CD1c-positive myeloid dendritic cell (primary cell): ENCODE data around the gene NDUFA13.
A peak's percentile ranks its signal among the peaks of the same experiment; 100 is the strongest.

Experiments
- DNase-seq: peaks from one replicate; pipeline ENCODE4 v3.0.0-alpha.2; 2016; ENCODE audit errors: extremely low spot score

Gene NDUFA13

DNA sequence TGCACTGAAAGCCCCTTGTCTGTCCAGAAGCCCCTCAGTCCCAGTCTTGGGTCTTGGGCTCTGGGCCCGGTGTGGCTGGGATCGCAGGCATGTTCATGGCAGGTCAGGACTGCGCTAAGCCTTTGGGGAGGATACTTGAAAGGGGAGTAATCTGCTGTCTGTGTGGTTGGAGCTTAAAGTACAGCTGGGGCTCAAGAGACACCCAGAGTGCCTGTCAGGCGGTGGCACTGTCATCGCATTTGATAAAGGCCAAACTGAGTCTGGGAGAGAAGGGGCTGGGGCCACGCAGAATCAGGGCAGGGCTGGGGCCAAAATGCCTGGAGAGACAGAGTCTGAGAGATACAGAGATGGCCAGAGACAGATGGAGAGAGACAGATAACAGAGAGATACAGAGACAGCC is 17.8 kb downstream of the NDUFA13 start:
- no peak for DNase-seq

DNA sequence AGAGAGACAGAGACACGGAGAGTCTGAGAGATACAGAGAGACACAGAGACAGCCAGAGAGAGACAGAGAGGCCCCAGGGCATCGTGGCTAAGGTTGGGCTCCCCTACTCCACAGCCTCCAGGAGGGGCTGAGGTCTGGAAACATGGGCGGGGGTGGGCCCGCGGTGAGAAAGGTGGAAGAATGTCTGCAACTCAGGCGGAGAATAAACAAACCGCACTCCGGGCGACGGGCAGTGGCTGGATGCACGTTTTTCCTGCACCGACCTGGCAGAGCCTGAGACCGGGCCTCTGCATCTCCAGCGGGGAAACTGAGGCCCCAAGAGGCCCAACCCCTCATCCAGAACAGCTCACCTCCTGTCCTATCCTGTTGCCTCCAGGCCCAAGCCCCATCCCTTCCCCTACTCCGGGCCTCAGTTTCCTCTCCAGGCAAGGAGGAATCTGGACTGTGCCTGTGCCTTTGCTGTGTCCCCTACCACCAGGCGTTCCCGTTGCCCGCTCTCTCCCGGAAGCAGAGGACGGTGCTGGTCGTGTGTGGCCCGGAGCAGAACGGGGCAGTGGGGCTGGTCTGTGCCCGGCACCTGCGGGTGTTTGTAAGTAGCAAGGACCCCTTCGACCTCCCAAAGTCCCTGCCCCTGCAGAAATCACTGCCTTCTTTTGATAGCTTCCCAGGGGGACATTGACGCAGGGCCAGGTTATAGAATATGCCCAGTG is 18.7 kb downstream of the NDUFA13 start:
- DNase-seq: no peak

DNA sequence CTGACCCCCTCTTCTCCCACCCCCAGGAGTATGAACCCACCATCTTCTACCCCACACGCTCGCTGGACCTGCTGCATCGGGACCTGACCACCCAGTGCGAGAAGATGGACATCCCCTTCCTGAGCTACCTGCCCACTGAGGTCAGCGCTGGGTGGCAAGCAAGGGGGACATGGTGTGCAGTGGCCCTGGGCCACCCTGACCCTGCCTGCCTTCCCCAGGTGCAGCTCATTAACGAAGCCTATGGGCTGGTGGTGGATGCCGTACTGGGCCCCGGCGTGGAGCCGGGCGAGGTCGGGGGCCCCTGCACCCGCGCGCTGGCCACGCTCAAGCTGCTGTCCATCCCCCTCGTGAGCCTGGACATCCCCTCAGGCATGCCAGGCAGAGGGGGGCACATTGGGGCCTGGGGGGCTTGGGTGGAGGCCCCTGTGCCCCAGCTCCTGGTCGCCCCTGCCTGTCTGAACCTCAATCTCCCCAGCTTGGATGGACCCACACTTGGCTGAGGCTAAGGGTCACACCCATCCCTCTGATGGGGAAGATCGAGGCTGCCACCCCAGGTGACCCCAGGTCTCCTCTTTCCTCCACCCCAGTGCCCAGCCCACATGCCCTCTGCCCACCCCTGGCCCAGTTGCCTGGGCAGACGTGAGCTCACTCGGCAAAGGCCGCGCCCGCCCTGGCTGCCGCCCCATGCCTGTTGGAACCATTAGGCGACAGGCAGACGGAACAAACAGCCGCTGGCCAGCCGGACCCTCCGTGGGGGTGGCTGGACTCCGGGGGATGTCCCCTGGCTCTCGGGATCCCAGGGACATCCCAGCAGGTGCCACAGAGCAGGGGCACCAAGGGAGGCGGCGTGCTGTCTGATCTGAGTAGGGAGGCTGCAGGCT is 19.5 kb downstream of the NDUFA13 start:
- DNase-seq: no peak

DNA sequence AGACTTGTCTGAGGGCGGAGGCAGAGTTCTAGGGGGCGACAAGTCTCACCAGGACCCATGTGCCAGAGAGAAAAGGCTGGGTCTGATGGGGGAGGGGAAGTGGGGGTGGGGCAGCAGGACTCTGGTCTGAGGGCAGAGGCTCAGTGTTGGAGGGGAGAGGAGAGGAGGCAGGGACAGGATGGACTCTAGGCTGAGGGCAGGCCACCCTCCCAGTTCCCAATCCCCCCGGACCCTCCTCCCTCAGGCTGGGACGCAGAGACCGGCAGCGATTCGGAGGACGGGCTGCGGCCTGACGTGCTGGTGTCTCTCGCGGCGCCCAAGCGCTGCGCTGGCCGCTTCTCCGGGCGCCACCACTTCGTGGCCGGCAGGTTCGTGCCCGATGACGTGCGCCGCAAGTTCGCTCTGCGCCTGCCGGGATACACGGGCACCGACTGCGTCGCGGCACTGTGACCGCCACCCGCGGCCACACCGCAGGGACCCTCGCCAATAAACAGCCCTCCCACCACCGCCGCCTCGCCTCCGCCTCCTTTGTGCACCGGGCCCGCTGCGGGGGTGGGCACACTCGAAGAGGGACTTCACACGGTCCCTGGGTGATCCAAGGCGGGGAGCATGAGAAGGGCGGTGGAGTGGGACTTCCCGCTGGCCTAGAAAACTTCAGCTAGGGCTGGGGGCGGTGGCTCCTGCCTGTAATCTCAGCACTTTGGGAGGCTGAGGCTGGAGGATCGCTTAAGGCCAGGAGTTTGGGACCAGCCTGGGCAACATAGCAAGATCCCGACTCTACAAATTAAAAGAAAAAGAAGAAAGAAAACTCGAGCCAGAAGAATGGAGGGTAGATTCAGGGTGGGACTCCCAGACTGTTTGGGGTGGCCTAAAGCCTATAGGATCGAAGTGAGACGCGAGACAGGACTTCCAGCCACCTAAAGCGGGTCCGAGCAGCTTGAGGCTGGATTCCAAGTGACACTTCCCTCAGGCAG is 21.3 kb downstream of the NDUFA13 start:
- DNase-seq: peak; percentile 3

DNA sequence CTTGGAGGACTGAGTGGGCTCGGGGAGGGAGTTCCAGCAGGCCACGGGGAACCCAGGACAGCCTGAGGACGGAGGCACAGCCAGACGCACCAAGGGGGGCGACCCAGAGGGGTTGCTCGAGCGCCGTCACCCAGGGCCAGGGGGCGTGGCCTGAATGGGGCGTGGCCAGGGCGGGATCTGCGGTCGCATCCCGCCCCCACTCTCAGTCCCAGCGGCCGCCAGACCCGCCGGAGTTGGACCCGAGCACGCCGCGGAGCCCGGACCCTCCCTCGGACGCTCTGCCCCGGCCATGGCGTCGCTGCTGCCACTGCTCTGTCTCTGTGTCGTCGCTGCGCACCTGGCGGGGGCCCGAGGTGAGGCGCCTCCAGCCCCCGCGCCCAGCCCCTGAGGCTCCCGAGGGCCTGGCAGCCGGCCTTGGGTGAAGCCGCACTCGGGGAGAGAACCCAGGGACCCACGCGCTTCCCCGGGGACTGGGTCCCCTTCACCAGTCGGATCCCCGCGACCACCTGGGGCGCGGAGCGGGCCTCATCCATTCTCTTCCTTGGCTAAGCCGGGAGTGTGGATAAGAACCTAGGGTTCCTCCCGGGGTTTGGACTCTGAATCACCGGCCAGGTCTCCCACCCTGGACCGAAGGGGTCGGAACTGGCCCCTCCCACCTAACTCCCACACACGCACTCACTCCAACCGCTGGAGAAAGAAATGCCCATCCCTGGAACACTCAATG is 22.2 kb downstream of the NDUFA13 start, which contains the start of gene CILP2:
TSS of gene CILP2 (plus strand) at position 205 of the 724 bp plus-strand sequence. CDS start at position 290, 85 bp downstream.
- DNase-seq: peak; percentile 12

DNA sequence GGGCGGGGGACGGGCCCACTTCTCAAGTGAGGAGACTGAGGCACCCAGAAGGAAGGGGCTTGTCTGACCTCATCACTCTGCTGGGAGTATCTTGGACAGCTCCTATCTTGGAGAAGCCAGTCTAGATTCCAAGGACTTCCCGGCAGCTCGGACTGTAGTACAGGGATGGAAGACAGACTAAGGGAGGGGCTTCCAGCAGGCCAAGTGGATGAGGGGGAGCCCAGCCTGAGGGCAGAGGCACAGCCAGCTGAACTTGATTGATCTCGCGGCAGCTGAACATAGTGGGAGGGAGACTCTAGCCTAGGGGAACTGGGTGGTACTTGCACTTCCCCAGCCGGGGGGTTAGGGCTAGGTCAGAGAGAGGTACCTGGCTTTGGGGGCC is 22.8 kb downstream of the NDUFA13 start:
- DNase-seq: no peak

DNA sequence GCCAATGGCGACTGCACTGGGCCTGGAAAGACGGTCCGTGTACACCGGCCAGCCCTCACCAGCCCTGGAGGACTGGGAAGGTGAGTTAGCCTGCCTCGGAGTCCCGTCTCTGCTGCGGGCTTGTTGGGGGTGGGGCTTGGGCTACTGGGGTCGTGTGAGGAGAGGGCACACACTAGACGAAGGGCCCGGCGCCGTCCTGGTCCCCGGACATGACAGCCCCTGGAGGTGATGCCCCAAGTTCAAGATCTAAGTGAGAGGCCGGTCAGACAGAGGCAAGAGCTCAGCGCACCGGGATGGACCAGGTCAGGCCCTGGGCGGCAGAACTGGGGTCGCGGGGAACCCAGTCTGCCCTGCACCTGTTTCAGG is 23.7 kb downstream of the NDUFA13 start:
- no peak for DNase-seq

DNA sequence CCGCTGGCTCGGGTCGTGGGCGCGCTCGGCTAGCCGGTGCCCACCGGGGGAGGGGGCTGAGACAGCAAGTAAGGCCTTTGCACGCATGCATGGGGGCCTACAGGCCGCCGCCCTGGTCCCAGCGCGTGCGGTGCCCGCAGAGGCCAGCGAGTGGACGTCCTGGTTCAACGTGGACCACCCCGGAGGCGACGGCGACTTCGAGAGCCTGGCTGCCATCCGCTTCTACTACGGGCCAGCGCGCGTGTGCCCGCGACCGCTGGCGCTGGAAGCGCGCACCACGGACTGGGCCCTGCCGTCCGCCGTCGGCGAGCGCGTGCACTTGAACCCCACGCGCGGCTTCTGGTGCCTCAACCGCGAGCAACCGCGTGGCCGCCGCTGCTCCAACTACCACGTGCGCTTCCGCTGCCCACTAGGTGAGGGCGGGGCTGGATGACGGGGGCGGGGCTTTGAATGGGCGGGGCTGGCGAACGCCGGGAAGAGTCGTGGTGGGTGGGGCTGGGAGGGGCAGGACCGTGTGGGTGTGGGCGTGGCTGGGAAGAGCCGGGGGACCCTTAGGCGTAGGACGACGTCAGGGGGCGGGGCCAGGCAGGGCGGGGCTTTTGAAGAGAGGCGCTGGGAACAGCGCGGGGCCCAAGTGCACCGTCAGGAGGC is 24.2 kb downstream of the NDUFA13 start:
- peak; percentile 79 for DNase-seq

DNA sequence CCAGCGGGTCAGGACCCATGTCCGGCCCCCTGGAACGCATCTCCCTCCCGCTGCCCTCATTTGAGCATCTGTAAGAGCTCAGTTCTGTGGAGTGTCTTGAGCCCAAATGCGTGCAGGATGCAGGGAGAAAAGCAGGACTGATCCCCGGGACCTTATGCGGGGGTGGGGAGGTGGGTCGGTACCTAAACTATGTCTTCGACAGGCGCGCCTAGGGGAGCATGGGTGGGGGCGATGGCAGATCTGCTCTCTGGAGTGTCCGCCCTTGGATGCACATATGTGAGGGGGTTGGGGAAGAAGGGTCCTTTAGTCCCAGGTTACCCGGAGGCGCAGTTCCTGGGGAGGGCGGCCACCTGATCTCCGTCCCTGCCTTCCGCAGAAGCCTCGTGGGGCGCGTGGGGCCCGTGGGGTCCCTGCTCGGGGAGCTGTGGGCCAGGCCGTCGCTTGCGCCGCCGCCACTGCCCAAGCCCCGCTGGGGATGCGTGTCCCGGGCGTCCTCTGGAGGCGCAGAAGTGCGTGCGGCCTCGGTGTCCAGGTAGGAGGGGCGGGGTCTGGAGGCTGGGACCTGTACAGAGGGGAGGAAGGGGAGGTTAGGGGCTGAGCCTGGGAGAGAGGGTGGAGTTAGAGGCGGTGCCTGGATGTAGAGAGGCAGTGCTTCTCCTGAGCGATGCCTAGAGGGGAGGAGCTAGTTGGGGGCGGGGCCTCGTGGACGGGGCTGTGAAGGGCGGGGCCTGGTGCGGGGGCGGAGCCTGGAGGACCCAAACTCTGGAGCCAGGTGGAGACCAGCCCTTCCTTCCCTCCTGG is 24.9 kb downstream of the NDUFA13 start:
- DNase-seq: peak; percentile 44

DNA sequence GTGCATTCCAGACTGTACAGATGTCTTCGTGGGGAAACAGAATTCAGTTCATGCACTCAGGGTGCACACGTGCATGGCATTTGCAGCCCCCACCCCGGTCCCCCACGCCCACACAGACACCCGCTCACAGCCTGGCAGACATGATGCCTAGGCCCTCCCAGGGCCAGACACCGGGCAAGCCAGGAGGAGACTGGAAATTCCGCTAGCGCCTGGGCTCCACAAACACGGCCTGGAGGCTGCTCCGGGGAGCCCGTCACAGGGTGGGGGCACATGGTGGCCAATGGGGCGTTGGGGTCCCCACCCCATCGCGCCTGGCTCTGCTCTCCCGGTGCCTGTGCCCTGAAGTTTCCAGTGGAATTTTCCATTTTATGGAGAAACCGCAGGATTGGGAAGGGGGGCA is 25.6 kb downstream of the NDUFA13 start:
- no peak for DNase-seq

DNA sequence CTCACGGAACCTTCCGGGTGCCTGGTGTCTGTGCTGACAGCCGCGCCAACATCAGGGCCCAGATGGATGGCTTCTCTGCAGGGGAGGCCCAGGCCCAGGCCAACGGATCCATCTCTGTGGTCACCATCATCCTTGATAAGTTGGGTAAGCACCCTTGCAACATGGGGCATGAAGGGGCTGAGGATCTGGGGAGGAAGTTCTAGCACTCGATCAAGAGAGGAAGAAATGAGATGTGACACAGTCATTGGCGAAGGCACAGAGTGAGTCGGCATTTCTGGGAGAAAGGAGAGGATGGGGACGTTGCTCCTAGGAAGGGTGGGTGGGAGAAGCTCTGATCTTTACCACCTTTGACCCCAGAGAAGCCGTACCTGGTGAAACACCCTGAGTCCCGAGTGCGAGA is 26.5 kb downstream of the NDUFA13 start:
- peak; percentile 18 for DNase-seq

DNA sequence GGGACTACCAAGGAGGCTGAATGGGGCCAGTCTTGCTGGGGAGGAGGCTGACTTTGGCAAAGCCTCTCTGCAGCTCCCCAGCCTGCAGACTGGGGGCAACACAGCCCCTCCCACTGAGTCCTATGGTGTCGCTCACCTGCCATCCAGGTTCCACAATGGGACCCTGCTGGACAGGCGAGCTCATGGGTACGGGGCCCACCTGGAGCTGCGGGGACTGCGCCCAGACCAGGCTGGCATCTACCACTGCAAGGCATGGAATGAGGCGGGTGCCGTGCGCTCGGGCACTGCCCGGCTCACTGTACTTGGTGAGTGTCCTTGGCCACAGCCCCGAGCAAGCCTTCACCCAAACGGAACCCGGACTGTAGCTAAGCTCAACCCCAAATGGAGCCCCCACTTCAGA is 27.1 kb downstream of the NDUFA13 start:
- no peak for DNase-seq

DNA sequence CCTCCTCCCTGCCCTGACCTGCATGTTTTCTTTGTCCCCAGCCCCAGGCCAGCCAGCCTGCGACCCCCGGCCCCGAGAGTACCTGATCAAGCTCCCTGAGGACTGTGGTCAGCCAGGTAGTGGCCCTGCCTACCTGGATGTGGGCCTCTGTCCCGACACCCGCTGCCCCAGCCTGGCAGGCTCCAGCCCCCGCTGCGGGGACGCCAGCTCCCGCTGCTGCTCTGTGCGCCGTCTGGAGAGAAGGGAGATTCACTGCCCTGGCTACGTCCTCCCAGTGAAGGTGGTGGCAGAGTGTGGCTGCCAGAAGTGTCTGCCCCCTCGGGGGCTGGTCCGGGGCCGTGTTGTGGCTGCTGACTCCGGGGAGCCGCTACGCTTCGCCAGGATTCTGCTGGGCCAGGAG is 27.6 kb downstream of the NDUFA13 start:
- no peak for DNase-seq

DNA sequence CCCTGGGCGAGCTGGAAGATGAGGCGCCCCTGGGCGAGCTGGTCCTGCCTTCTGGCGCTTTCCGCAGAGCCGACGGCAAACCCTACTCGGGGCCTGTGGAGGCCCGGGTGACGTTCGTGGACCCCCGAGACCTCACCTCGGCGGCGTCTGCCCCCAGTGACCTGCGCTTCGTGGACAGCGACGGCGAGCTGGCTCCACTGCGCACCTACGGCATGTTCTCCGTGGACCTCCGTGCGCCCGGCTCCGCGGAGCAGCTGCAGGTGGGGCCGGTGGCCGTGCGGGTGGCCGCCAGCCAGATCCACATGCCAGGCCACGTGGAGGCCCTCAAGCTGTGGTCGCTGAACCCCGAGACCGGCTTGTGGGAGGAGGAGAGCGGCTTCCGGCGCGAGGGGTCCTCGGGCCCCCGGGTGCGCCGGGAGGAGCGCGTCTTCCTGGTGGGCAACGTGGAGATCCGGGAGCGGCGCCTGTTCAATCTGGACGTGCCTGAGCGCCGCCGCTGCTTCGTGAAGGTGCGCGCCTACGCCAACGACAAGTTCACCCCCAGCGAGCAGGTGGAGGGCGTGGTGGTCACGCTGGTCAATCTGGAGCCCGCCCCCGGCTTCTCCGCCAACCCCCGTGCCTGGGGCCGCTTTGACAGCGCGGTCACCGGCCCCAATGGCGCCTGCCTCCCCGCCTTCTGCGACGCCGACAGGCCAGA is 28.4 kb downstream of the NDUFA13 start:
- DNase-seq: no peak

DNA sequence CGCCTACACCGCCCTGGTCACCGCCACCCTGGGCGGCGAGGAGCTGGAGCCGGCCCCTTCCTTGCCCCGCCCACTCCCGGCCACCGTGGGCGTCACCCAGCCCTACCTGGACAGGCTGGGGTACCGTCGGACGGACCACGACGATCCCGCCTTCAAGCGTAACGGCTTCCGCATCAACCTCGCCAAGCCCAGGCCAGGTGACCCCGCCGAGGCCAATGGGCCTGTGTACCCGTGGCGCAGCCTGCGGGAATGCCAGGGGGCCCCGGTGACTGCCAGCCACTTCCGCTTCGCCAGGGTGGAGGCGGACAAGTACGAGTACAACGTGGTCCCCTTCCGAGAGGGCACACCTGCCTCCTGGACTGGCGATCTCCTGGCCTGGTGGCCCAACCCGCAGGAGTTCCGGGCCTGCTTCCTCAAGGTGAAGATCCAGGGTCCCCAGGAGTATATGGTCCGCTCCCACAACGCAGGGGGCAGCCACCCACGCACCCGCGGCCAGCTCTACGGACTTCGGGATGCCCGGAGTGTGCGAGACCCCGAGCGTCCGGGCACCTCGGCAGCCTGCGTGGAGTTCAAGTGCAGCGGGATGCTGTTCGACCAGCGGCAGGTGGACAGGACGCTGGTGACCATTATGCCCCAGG is 29.0 kb downstream of the NDUFA13 start:
- DNase-seq: no peak

DNA sequence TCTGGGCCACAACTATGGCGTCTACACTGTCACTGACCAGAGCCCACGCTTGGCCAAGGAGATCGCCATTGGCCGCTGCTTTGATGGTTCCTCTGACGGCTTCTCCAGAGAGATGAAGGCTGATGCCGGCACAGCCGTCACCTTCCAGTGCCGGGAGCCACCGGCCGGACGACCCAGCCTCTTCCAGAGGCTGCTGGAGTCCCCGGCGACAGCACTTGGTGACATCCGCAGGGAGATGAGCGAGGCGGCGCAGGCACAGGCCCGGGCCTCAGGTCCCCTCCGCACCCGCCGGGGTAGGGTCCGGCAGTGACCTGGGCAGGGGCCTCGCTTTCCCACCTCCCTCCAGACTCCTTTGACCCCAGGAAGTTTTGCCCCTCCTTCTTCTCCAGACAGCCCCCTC is 29.7 kb downstream of the NDUFA13 start:
- DNase-seq: no peak

DNA sequence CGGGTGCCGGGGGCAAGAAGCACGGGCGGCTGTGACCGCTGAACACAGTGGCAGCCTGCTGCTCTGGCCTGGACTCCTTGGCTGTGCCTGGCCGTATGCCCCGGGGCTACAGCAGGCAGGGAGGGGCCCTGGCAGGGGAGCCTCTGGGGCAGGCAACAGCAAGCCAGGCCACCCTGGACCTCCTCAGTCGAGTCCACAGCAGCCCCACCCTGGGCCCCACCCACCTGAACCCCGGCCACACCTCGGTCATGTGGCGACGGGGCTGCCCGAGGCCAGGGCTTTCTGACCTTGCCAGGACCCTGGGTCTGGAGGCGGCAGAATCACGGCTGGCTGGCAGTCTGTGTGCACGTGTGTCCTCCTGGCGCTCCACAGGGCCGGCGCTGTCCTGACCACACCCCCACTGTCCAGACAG is 30.7 kb downstream of the NDUFA13 start:
- no peak for DNase-seq

DNA sequence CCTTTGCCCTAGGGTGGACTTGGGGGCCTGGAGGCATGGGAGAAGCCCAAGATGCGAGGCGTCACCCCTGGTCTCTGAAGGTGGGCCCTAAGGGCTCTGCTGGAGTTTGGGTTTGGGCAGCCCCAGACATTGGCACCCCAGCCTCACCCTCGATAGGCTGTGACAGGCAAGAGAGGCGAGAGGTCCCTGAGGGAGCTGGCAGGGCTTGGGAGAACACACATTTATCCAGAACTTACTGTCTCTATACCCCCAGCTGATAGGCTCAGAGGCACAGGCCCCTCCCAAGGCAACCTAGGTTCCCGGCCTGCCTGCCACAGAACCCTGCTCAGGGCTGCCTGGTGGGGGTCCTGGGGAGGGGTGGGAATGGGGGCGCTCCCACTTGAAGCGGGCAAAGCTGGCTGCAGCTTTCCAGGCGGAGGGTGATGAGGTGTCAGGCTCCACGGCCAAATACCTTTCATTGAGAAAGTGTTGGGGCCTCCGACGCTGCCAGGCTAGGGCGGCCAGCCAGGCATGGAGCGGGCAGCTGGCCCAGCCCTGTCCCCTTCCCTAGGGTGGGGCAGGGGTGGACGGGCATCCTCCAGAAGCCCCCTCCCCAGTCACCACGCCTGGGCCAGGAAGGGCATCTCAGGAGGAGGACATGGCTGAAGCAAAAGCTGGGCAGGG is 31.8 kb downstream of the NDUFA13 start:
- DNase-seq: no peak
